H9 (cell line): ENCODE measurements around the gene OIP5. TPM values are rescaled to one million over a fixed set of nuclear protein-coding genes. Genes with fewer than 3 reads are reported as not detected.

ENCODE experiments used
- DNase-seq: peaks from one replicate; pipeline ENCODE4 v3.0.0-alpha.2; 2017
- H2AFZ ChIP-seq: one replicate; pipeline ENCODE4 v1.6.1; 2013; ENCODE audit warnings: mild to moderate bottlenecking, low read length, control low read depth, moderate library complexity
- H2AK5ac ChIP-seq: 2 replicates; pipeline ENCODE4 v1.6.1; 2013; ENCODE audit warnings: low read length, control low read depth, mixed read lengths; ENCODE audit not compliant: insufficient read length
- H2BK120ac ChIP-seq: one replicate; pipeline ENCODE4 v1.6.1; 2013; ENCODE audit warnings: low read depth, mild to moderate bottlenecking, low read length, control low read depth, inconsistent platforms; ENCODE audit not compliant: poor library complexity, severe bottlenecking
- H2BK12ac ChIP-seq: 2 replicates; pipeline ENCODE4 v1.6.1; 2013; ENCODE audit warnings: low read length, control low read depth, mixed read lengths, low read depth; ENCODE audit not compliant: insufficient read length
- H2BK15ac ChIP-seq: 2 replicates; pipeline ENCODE4 v1.6.1; 2013; ENCODE audit warnings: low read depth, low read length, control low read depth
- H2BK20ac ChIP-seq: one replicate; pipeline ENCODE4 v1.6.1; 2013; ENCODE audit warnings: low read depth, mild to moderate bottlenecking, low read length, control low read depth, inconsistent platforms; ENCODE audit not compliant: poor library complexity, severe bottlenecking
- H2BK5ac ChIP-seq: 2 replicates; pipeline ENCODE4 v1.6.1; 2013; ENCODE audit warnings: low read length, control low read depth, mixed read lengths; ENCODE audit not compliant: insufficient read length
- H3K14ac ChIP-seq: 2 replicates; pipeline ENCODE4 v1.6.1; 2013; ENCODE audit warnings: low read length, control low read depth; ENCODE audit not compliant: insufficient read depth
- H3K18ac ChIP-seq: 2 replicates; pipeline ENCODE4 v1.6.1; 2013; ENCODE audit warnings: low read depth, mild to moderate bottlenecking, mixed read lengths, low read length, control low read depth; ENCODE audit not compliant: insufficient read length
- H3K23ac ChIP-seq: 2 replicates; pipeline ENCODE4 v1.6.1; 2013; ENCODE audit warnings: low read length, control low read depth, mixed read lengths, low read depth; ENCODE audit not compliant: insufficient read length
- H3K23me2 ChIP-seq: 2 replicates; pipeline ENCODE4 v1.6.1; 2013; ENCODE audit warnings: low read depth, mild to moderate bottlenecking, mixed read lengths, low read length, control low read depth; ENCODE audit not compliant: insufficient read length, poor library complexity, severe bottlenecking
- H3K27ac ChIP-seq: 2 replicates; pipeline ENCODE4 v1.5.1; 2013; ENCODE audit warnings: low read length, control low read depth, mixed read lengths, low read depth; ENCODE audit not compliant: insufficient read length
- H3K27me3 ChIP-seq: 2 replicates; pipeline ENCODE4 v1.6.1; 2013; ENCODE audit warnings: low read length, control low read depth, inconsistent platforms; ENCODE audit not compliant: insufficient read depth
- H3K4ac ChIP-seq: 2 replicates; pipeline ENCODE4 v1.6.1; 2013; ENCODE audit warnings: low read depth, mild to moderate bottlenecking, control low read depth, inconsistent platforms, low read length, moderate library complexity
- H3K4me1 ChIP-seq: 2 replicates; pipeline ENCODE4 v1.6.1; 2013; ENCODE audit warnings: low read length, control low read depth, inconsistent platforms; ENCODE audit not compliant: insufficient read depth
- H3K4me2 ChIP-seq: 2 replicates; pipeline ENCODE4 v1.6.1; 2013; ENCODE audit warnings: low read length, control low read depth, mixed read lengths; ENCODE audit not compliant: insufficient read length, insufficient read depth
- H3K56ac ChIP-seq: 2 replicates; pipeline ENCODE4 v1.6.1; 2013; ENCODE audit warnings: low read depth, mild to moderate bottlenecking, mixed read lengths, low read length, control low read depth; ENCODE audit not compliant: insufficient read length
- H3K79me1 ChIP-seq: 2 replicates; pipeline ENCODE4 v1.6.1; 2013; ENCODE audit warnings: low read depth, mild to moderate bottlenecking, moderate library complexity, low read length, control low read depth, inconsistent platforms; ENCODE audit not compliant: insufficient read depth, poor library complexity, severe bottlenecking
- H3K79me2 ChIP-seq: 2 replicates; pipeline ENCODE4 v1.6.1; 2013; ENCODE audit warnings: low read length, control low read depth, inconsistent platforms; ENCODE audit not compliant: insufficient read depth
- H3K9ac ChIP-seq: 2 replicates; pipeline ENCODE4 v1.6.1; 2013; ENCODE audit warnings: low read length, control low read depth, mixed read lengths; ENCODE audit not compliant: insufficient read length; ENCODE audit errors: extremely low read depth
- H3K9me3 ChIP-seq: one replicate; pipeline ENCODE4 v1.6.1; 2013; ENCODE audit warnings: low read depth, low read length, inconsistent platforms; ENCODE audit not compliant: control insufficient read depth
- H3T11ph ChIP-seq: one replicate; pipeline ENCODE4 v1.6.1; 2013; ENCODE audit warnings: mild to moderate bottlenecking, low read length, control low read depth, inconsistent platforms
- H4K20me1 ChIP-seq: one replicate; pipeline ENCODE4 v1.6.1; 2013; ENCODE audit not compliant: control insufficient read depth, insufficient read length, insufficient read depth
- H4K5ac ChIP-seq: 2 replicates; pipeline ENCODE4 v1.6.1; 2013; ENCODE audit warnings: low read depth, mild to moderate bottlenecking, mixed read lengths, low read length, control low read depth; ENCODE audit not compliant: insufficient read length
- H4K8ac ChIP-seq: replicated peaks from 2 replicates; pipeline ENCODE4 v1.6.1; 2013; ENCODE audit warnings: low read length, control low read depth, mixed read lengths, low read depth; ENCODE audit not compliant: insufficient read length
- H4K91ac ChIP-seq: 2 replicates; pipeline ENCODE4 v1.6.1; 2013; ENCODE audit warnings: low read depth, mild to moderate bottlenecking, moderate library complexity, mixed read lengths, low read length, control low read depth; ENCODE audit not compliant: insufficient read length
- H3K27ac Mint-ChIP-seq, 3 experiments: 2 replicates in 2 of 3; 3 replicates in 1 of 3; pipeline ENCODE4 v1.8.0; 2020 to 2021; ENCODE audit warnings: mixed read lengths in 3 of 3, mild to moderate bottlenecking in 1 of 3, moderate library complexity in 1 of 3
- H3K27me3 Mint-ChIP-seq: 2 replicates; pipeline ENCODE4 v1.8.0; 2021; ENCODE audit warnings: low read depth, mild to moderate bottlenecking, moderate library complexity, mixed read lengths
- H3K36me3 Mint-ChIP-seq, 3 experiments: 2 replicates in 2 of 3; 3 replicates in 1 of 3; pipeline ENCODE4 v1.8.0; 2020 to 2021; ENCODE audit warnings: low read depth in 3 of 3, mixed read lengths in 3 of 3; ENCODE audit not compliant: insufficient read depth in 1 of 3
- H3K4me1 Mint-ChIP-seq, 2 experiments: 2 replicates each; pipeline ENCODE4 v1.8.0; 2020; ENCODE audit warnings: mixed read lengths in 2 of 2
- H3K4me3 Mint-ChIP-seq, 2 experiments: 2 replicates in 1 of 2; 3 replicates in 1 of 2; pipeline ENCODE4 v1.8.0; 2020 to 2021; ENCODE audit warnings: mild to moderate bottlenecking in 2 of 2, mixed read lengths in 2 of 2, moderate library complexity in 1 of 2
- H3K9me3 Mint-ChIP-seq, 2 experiments: 2 replicates in 1 of 2; 3 replicates in 1 of 2; pipeline ENCODE4 v1.8.0; 2020; ENCODE audit warnings: mild to moderate bottlenecking in 2 of 2, mixed read lengths in 2 of 2, moderate library complexity in 1 of 2
- CTCF ChIP-seq: fragments of 200-600 bp; sonication (generic); conservative IDR thresholded peaks from 3 replicates; pipeline ENCODE4 v1.8.0; 2021; ENCODE audit warnings: antibody characterized with exemption, mild to moderate bottlenecking
- WGBS: extraction: QIAGEN DNeasy Blood & Tissue Kit; methylation state at CpG from one replicate; pipeline ENCODE4 v1.1.7; 2013; ENCODE audit warnings: missing lambda C conversion rate, low lambda C conversion rate, mixed read lengths; ENCODE audit not compliant: insufficient read length; ENCODE audit errors: extremely low coverage; 5-methylcytosine and 5-hydroxymethylcytosine counted together
- total RNA-seq: library from RNA; stranded (reverse); gene quantifications from 2 replicates; pipeline ENCODE4 v1.2.1, GENCODE V29; 2021

Gene OIP5
- total RNA-seq, 1 experiment from 2014 or later = 30.9 TPM

DNA sequence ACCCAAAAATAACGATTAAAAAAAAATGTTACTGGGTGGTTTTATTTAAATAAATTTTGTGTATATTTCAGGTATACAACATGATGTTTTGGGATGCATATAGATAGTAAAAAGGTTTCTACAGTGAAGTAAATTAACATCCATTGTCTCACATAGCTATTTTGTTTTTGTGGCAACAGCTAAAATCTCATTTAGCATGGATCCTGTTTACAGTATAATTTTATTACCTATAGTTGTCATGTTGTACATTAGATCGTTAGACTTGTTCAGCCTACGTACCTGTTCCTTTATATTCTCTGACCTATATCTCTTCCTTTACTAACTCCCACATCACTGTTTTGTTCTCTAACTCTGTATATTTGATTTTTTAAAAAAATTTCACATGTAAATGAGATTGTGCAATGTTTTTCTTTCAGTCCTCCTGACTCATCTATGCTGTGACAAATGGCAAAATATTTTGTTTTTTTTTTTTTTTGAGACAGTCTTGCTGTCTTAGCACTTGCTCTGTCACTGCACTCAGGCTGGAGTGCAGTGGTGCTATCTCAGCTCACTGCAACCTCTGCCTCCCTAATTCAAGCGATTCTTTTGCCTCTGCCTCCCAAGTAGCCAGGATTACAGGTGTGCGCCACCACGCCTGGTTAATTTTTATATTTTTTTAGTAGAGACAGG lies 45.6 kb downstream of the OIP5 start:
- peaks cover 46 to 64% (median 50%) of the 10 kb centered on the region in 3 experiments for H3K36me3 Mint-ChIP-seq
- Histone ChIP-seq H4K8ac (no peak overlapping the region), H3T11ph (no peak overlapping the region), H3K9me3 (no peaks in the 10 kb centered on the region), H4K91ac (no peak overlapping the region), H2BK20ac (no peak overlapping the region), H2BK12ac (no peak overlapping the region), H3K14ac (no peak overlapping the region), H3K79me1 (peaks cover 7% of the 10 kb centered on the region), H4K5ac (no peak overlapping the region), H2AFZ (no peak overlapping the region), H2BK15ac (no peak overlapping the region), H3K23ac (no peak overlapping the region), H4K20me1 (no peaks in the 10 kb centered on the region), H3K23me2 (peaks cover 8% of the 10 kb centered on the region), H3K27me3 (no peaks in the 10 kb centered on the region), H2BK120ac (no peak overlapping the region), H3K4ac (no peak overlapping the region), H3K4me2 (no peak overlapping the region), H3K56ac (no peak overlapping the region), H3K79me2 (peaks cover 8% of the 10 kb centered on the region; the same call in 1 of the 2 replicates), H2AK5ac (no peak overlapping the region), H3K27ac (no peak overlapping the region), H2BK5ac (no peak overlapping the region), H3K4me1 (peaks cover 2% of the 10 kb centered on the region; the same call in 1 of the 2 replicates), H3K9ac (no peak overlapping the region), H3K18ac (no peak overlapping the region)
- no CpG with 5 or more reads among the region's 6 CpGs for WGBS
- peak overlapping the region in 1 of 2 experiments; percentile 40; a peak in 2 of 5 replicates for H3K4me3 Mint-ChIP-seq
- no peaks in the 10 kb centered on the region; a peak in 1 of 5 replicates for H3K9me3 Mint-ChIP-seq
- H3K4me1 Mint-ChIP-seq = peaks cover 18 to 30% of the 10 kb centered on the region in 2 experiments
- no peak for DNase-seq
- TF ChIP-seq CTCF = no peak
- peak overlapping the region in 1 of 3 experiments; percentile 61; a peak in 1 of 7 replicates for H3K27ac Mint-ChIP-seq
- no peaks in the 10 kb centered on the region for H3K27me3 Mint-ChIP-seq
